ENCODE results near the gene RECK.
"Not testable (repeated sequence)": the region's sequence is repeated elsewhere in the genome, so short reads cannot be mapped to it uniquely, and the experiment has no call there.

The RECK gene

DNA sequence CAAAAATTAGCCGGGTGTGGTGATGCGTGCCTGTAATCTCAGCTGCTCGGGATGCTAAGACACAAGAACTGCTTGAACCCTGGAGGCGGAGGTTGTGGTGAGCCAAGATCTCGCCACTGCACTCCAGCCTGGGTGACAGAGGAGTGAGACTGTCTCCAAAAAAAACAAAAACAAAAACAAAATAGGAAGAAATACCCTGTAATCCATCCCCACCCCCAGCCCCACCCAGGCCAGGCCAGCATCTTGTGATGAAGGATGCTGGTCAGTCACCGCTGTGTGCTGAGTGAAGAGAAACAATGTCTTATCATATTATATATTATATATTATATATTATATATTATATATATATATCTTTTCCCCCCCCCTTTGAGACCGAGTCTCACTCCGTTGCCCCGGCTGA, 117.0 kb downstream of the RECK start:
- no peak for DNase-seq (ENCODE audit: low read depth in 2 of 2, low spot score in 1 of 2)

DNA sequence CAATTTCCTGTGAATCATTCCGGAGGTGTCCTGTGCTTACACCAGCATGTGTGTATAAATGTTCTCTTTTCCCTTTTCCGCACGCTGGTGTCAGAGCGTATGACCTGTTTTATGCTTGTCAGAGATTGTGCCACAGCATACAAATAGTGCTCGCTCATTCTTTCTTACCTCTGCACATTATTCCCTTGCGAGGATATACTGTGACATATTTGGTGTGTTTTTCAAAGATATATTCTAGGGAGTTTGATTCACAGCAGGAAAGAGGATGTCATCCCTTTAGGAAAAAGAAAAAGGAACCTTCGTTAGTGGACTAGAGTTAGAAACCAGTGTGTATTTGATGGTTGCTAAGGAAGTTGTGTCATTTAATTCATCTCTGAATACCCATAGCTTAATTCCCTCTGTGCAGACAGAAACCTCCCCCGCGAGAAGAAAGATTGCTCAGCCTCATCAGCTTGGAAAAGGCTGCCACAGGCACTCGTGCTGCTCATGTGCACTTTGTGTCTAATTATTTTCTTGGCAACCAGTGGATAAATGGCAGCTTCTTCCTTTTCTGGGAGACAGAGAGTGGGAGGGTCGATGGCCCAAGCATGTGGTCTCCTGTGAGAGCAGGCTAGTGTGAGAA, 117.7 kb downstream of the RECK start:
- DNase-seq (ENCODE audit: low read depth in 2 of 2, low spot score in 1 of 2) = no peak

DNA sequence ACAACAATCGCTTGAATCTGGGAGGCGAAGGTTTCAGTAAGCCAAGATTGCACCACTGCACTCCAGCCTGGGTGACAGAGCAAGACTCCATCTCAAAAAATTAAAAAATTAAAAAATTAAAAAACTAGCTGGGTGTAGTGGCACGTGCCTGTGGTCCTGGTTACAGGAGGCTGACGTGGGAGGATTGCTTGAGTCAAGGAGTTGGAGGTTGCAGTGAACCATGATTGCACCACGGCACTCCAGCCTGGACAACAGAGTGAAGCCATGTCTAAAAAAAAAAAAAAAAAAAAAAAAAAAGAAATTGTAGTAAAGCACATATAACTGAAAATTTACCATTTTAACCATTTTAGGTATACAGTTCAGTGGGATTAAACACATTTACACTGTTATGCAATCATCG, 119.4 kb downstream of the RECK start:
- no peak for DNase-seq (ENCODE audit: low read depth in 2 of 2, low spot score in 1 of 2)

DNA sequence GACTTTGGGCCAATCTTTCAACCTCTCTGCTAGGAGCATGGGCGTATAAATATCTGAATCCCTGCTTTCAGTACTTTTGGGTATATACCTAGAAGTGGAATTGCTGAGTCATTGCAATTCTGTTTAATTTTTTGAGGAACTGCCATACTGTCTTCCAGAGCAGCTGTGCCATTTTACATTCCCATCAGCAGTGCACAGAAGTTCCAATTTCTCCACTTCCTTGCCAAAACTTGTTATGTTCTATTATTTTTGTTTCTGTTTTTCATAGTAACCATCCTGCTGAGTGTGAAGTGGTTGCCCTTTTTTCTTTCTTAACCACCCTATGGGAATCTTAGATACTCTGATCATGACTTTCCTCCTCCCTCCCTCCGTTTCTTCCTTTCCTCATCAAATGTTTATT, 121.4 kb downstream of the RECK start:
- no peak for DNase-seq (ENCODE audit: low read depth in 2 of 2, low spot score in 1 of 2)

DNA sequence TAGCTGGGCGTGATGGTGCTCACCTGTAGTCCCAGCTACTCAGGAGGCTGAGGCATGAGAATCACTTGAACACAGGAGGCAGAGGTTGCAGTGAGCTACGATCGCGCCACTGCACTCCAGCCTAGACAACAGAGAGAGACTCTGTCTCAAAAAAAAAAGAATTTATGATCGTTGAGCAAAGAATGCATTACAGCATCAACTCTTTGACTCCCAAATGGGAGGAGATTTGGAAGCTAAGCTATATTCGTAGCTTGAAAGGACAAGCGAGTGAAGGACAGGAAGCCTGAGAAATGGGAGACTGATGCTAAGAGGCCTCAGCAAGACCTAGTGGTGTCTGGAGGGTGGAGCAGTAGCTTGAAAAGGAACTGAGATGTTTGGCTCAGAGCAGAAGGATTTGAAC, 122.2 kb downstream of the RECK start:
- no peak for DNase-seq (ENCODE audit: low read depth in 2 of 2, low spot score in 1 of 2)

DNA sequence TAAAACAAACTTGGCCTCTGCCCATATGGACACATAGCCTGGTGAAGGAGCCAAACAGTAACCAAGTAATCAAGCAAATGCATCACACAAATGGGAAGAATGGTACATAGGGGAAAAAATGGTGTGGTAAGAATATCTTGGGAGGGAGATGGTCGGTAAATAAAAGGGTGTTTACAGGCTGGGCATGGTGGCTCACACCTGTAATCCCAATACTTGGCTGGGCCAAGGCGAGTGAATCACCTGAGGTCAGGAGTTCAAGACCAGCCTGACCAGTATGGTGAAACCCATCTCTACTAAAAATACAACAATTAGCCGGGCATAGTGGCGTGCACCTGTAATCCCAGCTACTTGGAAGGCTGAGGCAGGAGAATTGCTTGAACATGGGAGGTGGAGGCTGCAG, 122.8 kb downstream of the RECK start:
- DNase-seq (ENCODE audit: low read depth in 2 of 2, low spot score in 1 of 2) = not testable (repeated sequence)

DNA sequence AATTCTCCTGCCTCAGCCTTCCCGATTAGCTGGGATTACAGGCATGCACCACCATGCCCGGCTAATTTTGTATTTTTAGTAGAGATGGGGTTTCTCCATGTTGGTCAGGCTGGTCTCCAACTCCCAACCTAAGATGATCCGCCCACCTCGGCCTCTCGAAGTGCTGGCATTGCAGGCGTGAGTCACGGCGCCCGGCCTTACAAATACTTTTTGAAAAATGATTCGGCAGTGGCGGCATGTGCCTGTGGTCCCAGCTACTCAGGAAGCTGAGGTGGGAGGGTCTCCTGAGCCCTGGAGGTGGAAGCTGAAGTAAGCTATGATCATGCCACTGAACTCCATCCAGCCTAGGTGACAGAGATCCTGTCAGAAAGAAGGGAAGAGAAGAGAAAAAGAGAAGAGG, 123.4 kb downstream of the RECK start:
- DNase-seq (ENCODE audit: low read depth in 2 of 2, low spot score in 1 of 2) = not testable (repeated sequence)

DNA sequence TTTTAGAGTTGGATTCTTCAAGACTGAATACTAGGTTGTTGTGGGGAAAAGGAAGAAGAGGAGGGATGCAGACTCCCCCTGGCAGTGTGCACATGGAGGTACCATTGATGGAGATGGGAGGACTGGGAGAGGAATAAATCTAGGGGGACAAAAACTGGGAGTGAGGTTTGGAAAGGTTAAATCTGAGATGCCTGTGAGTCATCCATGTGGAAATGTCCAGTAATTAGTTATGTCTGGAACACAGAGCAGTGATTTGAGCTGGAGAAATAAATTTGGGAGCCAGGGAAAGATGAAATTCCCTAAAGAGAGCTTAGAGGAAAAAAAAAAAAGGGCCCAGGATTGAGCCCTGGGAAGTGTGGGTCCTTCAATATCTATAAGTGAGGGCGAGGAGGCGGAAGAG, 124.5 kb downstream of the RECK start:
- no peak for DNase-seq (ENCODE audit: low read depth in 2 of 2, low spot score in 1 of 2)

DNA sequence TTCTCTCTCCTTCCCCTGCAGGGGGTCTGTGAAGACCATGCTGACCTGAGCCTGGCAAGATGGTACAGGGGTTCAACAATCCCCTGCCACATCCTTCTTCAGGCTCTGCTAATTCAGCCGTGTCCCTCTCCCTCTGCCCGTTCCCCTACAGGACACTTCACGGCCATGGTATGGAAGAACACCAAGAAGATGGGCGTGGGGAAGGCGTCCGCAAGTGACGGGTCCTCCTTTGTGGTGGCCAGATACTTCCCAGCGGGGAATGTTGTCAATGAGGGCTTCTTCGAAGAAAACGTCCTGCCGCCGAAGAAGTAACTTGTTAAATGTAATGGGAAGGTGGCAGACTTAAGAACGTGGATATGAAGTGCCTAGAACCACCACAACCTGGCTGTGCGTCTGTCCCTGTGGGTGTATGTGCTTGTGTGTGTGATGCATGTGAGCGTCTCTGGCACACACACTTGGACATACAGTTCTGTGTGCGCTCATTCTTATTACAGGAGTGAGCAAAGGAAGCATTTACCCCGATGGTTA, 125.6 kb downstream of the RECK start:
- DNase-seq (ENCODE audit: low read depth in 2 of 2, low spot score in 1 of 2) = no peak

DNA sequence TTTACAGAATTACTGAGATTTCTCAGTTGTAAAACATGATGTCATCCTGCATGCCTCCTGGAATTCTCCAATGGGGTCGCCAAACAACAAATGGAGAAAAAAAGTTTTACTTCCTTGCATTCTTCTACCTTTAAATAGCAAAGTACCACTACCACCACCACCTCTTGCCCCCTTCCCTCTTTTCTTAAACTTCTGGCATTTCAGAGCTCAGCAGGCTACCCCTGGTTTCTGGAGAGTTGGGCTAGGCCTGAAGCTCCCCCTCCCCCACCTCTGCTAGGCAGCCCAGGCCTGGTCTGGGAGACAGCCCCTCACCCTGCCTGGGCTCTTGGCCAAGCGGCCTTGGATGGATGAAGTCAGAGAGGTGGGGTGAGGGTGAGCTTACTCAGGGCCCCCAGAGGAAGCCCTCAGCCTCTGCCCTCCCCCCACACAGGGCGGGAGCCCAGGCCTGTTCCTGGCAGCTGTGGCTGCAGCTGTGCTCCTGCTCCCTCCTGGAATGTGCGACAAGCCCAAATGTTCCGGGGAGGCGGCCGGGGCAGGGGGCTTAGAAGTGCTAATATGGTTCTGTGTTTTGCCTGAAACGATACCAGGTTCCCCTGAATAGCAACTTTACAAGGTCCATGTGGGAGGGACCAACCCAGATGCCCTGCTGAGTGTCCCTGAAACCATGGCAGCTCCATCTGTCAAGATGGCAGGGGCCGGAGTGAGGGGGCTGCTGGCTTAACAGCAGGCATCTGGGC, 126.5 kb downstream of the RECK start:
- DNase-seq (ENCODE audit: low read depth in 2 of 2, low spot score in 1 of 2) = no peak

DNA sequence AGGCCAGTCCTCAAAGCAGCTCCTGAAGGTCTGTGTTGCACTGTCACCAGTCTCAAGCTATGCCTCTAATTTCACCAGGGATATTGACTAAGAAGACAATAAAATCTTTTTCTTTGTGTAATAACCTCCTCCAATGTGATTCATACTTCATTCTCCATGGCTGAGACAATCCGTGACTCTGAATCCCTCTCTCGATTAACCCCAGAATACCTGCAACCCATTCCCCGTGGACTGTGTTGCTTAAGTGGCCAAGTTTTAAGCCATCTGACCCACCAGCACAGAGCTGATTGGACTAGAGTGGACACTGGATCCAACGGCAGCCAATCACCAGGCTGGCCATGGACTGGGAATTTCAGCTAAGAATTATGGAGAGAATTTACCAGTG, 127.1 kb downstream of the RECK start:
- no peak for DNase-seq (ENCODE audit: low read depth in 2 of 2, low spot score in 1 of 2)

DNA sequence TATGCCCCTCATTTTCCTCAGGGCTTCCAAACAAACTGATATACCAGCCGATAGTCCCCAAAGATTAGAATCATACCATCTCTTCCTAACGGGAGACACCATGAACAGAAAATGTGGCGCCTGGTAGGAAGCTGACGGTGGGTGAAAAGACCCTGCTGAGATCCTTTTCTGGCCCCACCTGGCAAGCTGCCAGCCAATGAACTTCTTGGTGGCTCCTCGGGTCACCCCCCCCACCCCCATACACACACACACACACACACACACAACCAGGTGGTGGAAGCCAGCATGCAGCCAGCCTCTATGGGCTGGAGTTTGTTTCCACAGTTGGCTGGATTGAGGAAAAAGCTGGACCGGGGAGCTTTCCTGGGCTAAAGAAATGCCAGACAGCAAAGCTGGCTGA, 127.7 kb downstream of the RECK start:
- DNase-seq (ENCODE audit: low read depth in 2 of 2, low spot score in 1 of 2) = no peak

DNA sequence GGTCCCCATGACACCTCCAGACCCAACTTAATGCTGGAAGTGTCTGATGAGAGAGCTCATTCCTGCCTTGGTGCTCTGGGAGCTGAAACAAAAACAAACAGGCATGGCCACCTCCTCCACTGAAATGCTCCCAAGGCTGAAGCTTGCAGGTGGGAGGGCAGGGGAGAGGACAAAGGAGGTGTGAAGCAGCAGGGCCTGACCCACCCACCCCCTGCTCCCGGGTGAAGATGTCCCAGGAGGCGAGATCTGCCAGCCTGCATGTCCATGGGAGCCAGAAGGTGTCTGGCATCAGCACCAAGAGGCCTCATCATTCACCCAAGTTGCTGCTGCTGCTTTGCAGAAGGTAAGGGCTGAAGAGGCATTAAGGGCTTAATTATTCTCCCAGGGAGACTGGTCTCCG, 128.3 kb downstream of the RECK start:
- DNase-seq (ENCODE audit: low read depth in 2 of 2, low spot score in 1 of 2) = no peak

DNA sequence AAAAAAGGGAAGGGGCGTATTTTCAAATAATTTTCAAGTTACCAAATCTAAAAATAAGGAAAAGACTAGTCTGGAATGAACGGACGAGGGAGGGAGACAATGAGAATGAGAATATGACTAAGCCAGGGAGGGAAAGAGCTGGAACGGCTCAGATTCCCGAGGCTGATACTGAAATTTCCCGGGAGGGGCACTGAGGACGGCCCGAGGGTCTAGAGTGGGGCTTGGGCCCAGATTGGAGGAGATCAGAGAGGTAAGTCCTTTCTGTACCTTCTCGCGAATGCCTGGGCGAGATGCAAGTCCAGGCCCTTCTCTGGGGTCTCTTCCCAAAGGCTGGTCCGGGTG, 129.1 kb downstream of the RECK start:
- DNase-seq (ENCODE audit: low read depth in 2 of 2, low spot score in 1 of 2) = no peak

DNA sequence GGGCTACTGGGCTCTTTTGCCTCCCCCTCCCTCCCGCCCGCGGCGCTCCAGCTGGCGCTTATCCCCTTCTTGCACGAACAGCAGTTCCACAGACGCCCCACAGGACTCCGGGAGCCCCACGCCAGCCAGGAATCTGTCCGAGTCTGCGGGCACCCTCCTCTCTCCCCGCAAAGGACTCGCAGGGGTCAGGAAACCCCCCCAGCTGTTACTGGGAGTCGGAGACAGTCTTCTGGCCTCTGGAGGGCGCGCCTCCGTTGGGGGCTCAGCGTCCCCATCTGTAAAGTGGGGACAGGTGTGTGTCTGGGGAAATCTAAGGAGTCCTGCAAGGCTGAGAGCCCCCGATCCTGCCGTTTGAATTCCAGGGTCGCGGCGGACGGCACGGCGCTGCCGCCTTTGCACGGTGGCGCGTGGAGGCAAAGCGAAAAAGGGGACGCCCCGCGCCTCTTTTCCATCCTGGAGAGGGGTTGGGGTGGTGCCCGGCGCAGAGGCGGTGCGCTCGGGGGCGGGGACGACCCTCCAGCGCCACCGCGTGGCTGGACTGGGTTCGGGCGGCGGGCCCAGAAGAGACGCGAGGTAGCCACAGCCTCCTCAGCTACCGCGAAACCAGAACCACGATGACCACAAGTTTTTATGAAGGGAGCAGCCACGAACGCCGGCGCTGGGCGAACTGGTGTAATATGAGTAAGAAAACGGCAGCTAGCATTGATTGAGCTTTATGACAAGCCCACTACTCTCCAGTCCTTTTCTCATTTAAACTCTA, 129.6 kb downstream of the RECK start:
- peak; percentile 54 to 70 for DNase-seq (ENCODE audit: low read depth in 2 of 2, low spot score in 1 of 2)

DNA sequence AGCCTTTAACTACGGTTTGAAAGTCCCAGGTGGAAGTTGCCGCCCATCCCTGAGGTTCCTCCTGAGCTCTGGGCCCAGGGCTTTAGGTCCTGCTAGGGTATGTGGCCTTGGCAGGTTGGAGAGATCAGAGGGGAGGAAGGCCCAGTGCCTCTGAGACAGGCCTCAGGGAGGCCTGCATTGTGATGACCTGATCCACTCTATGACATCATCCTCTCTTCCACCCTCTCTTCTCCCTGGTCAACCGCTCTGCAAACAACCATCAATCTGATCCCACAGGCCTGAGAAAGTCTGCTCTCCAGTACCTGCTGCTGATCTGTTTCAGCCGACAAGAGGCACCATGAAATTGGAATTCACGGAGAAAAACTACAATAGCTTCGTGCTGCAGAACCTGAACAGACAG, 132.5 kb downstream of the RECK start, which contains the start of gene CCIN:
Gene CCIN (plus strand): TSS at position 223 of the 400 bp plus-strand sequence. CDS start 115 bp downstream, at position 338.
- no peak for DNase-seq (ENCODE audit: low read depth in 2 of 2, low spot score in 1 of 2)

DNA sequence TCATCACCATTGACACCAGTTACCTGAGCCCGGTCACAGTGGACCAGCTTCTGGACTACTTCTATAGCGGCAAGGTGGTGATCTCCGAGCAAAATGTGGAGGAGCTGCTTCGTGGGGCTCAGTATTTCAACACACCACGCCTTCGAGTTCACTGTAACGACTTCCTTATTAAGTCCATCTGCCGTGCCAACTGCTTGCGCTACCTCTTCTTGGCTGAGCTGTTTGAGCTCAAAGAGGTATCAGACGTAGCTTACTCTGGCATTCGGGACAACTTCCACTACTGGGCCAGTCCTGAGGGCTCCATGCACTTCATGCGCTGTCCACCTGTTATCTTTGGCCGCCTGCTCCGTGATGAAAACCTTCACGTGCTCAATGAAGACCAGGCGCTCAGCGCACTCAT, 133.0 kb downstream of the RECK start:
- no peak for DNase-seq (ENCODE audit: low read depth in 2 of 2, low spot score in 1 of 2)

DNA sequence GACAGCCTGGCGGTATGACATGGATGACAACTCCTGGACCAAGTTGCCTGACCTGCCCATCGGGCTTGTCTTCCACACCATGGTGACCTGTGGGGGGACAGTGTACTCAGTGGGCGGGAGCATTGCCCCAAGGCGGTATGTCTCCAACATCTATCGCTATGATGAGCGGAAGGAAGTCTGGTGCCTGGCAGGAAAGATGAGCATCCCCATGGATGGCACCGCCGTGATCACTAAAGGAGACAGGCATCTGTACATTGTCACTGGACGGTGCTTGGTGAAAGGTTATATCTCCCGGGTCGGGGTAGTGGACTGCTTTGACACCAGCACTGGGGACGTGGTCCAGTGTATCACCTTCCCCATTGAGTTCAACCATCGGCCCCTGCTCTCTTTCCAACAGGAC, 133.8 kb downstream of the RECK start:
- no peak for DNase-seq (ENCODE audit: low read depth in 2 of 2, low spot score in 1 of 2)

DNA sequence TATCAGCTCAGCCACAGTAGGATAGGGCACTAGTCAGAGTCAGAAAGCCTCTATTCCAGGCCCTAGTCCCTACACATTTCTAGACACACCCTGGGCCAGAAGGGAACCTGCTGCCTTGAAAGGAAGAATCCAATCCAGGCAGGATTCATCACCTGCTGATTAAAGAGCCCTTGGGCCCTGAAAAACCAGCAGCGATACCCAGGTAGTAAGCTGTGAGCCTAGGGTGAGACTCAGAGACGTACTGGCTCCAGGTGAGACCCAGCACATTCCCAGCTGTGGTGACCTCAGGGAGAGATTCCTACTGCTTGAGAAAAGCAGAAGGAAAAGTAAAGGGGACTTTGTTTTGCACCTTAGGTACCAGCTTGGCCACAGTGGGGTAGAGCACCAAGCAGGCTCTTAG, 137.1 kb downstream of the RECK start:
- no peak for DNase-seq (ENCODE audit: low read depth in 2 of 2, low spot score in 1 of 2)

Data from stimulated activated CD8-positive, alpha-beta memory T cell treated with anti-CD3 and anti-CD28 coated beads, Interleukin-4, amount 100 ng/mL, for 4 hours (primary cell).